GM21381 (cell line): ENCODE data around the gene LMBRD1.
"Not testable (repeated sequence)": the region's sequence is repeated elsewhere in the genome, so short reads cannot be mapped to it uniquely, and the experiment has no call there.

Experiments used
- ATAC-seq: cut with Tn5 transposase; IDR thresholded peaks from one replicate; pipeline ENCODE4 v1.9.1; 2021; ENCODE audit warnings: mild to moderate bottlenecking, moderate library complexity; ENCODE audit not compliant: unreplicated experiment

The LMBRD1 gene

GRCh38 chr6:69756366-69756765 is 40.4 kb downstream of the LMBRD1 start:
- ATAC-seq, result no peak

GRCh38 chr6:69735027-69735426 is 61.8 kb downstream of the LMBRD1 start:
- ATAC-seq, result no peak

GRCh38 chr6:69732640-69733039 is 64.2 kb downstream of the LMBRD1 start:
- ATAC-seq, result no peak

- no peak for ATAC-seq
Measured at GRCh38 chr6:69732045-69732444, 64.8 kb downstream of the LMBRD1 start.

- no peak for ATAC-seq
Measured at GRCh38 chr6:69729870-69730449, 66.8 kb downstream of the LMBRD1 start.

- no peak for ATAC-seq
Measured at GRCh38 chr6:69722683-69723082, 74.1 kb downstream of the LMBRD1 start.

- ATAC-seq, result no peak
Measured at GRCh38 chr6:69719602-69720193, 77.1 kb downstream of the LMBRD1 start.

- ATAC-seq, result no peak
Measured at GRCh38 chr6:69706724-69707123, 90.1 kb downstream of the LMBRD1 start.

GRCh38 chr6:69705954-69706353 is 90.9 kb downstream of the LMBRD1 start:
- ATAC-seq, result no peak

GRCh38 chr6:69704916-69705315 is 91.9 kb downstream of the LMBRD1 start:
- no peak for ATAC-seq

- no peak for ATAC-seq
Measured at GRCh38 chr6:69699655-69700054, 97.2 kb downstream of the LMBRD1 start.

- no peak for ATAC-seq
Measured at GRCh38 chr6:69696273-69696672, 100.5 kb downstream of the LMBRD1 start.

- ATAC-seq, result no peak
Measured at GRCh38 chr6:69693762-69694161, 103.0 kb downstream of the LMBRD1 start.

- no peak for ATAC-seq
Measured at GRCh38 chr6:69690986-69691385, 105.8 kb downstream of the LMBRD1 start.

GRCh38 chr6:69680302-69680701 is 116.5 kb downstream of the LMBRD1 start:
- no peak for ATAC-seq

- ATAC-seq, result no peak
Measured at GRCh38 chr6:69673298-69673697, 123.5 kb downstream of the LMBRD1 start.

GRCh38 chr6:69668916-69669315 is 127.9 kb downstream of the LMBRD1 start:
- no peak for ATAC-seq

- ATAC-seq, result not testable (repeated sequence)
Measured at GRCh38 chr6:69666779-69667178, 130.0 kb downstream of the LMBRD1 start.

- ATAC-seq, result no peak
Measured at GRCh38 chr6:69665437-69665836, 131.4 kb downstream of the LMBRD1 start.

- no peak for ATAC-seq
Measured at GRCh38 chr6:69664551-69664950, 132.3 kb downstream of the LMBRD1 start.

GRCh38 chr6:69663215-69663614 is 133.6 kb downstream of the LMBRD1 start:
- ATAC-seq, result no peak

GRCh38 chr6:69650703-69651102 is 146.1 kb downstream of the LMBRD1 start:
- ATAC-seq, result no peak

- ATAC-seq, result no peak
Measured at GRCh38 chr6:69647726-69648125, 149.1 kb downstream of the LMBRD1 start.
